Fibroblast of gingiva (primary cell): Measurements from ENCODE around the gene MRPL34.
"Not testable (repeated sequence)": the region's sequence is repeated elsewhere in the genome, so short reads cannot be mapped to it uniquely, and the experiment has no call there.

Source experiments
- DNase-seq: peaks from one replicate; pipeline ENCODE4 v3.0.0-alpha.2; 2011; ENCODE audit warnings: low read depth

Gene MRPL34

GRCh38 chr19:17305517-17306284 lies at the start of gene MRPL34:
Gene MRPL34, plus strand, starts transcription at chr19:17305872. Its CDS starts 21 bp downstream, at chr19:17305893.
- DNase-seq, result peak; percentile 100

GRCh38 chr19:17256130-17256529 lies 49.5 kb upstream of the MRPL34 start:
- no peak for DNase-seq

- DNase-seq, result no peak
Observed at GRCh38 chr19:17259118-17259780, 46.4 kb upstream of the MRPL34 start.

GRCh38 chr19:17259934-17260333 lies 45.7 kb upstream of the MRPL34 start:
- no peak for DNase-seq

GRCh38 chr19:17260842-17261325 lies 44.8 kb upstream of the MRPL34 start:
- DNase-seq, result peak; percentile 46

- DNase-seq, result no peak
Observed at GRCh38 chr19:17262557-17262956, 43.1 kb upstream of the MRPL34 start.

- DNase-seq, result no peak
Observed at GRCh38 chr19:17263712-17264640, 41.7 kb upstream of the MRPL34 start.

- no peak for DNase-seq
Observed at GRCh38 chr19:17264641-17264979, 41.1 kb upstream of the MRPL34 start, which contains the start of gene USHBP1. Gene USHBP1, minus strand, starts transcription at chr19:17264745. Its CDS starts 446 bp downstream, at chr19:17264299.

- no peak for DNase-seq
Observed at GRCh38 chr19:17266026-17266425, 39.6 kb upstream of the MRPL34 start.

GRCh38 chr19:17266589-17266974 lies 39.1 kb upstream of the MRPL34 start:
- DNase-seq, result no peak

GRCh38 chr19:17266975-17267788 lies 38.5 kb upstream of the MRPL34 start, which contains the start of gene BABAM1:
Gene BABAM1, plus strand, starts transcription at chr19:17267443. Its CDS starts 1,364 bp downstream, at chr19:17268807.
- peak; percentile 99 for DNase-seq

- no peak for DNase-seq
Observed at GRCh38 chr19:17268754-17269153, 36.9 kb upstream of the MRPL34 start.

- not testable (repeated sequence) for DNase-seq
Observed at GRCh38 chr19:17274892-17275291, 30.8 kb upstream of the MRPL34 start.

- DNase-seq, result no peak
Observed at GRCh38 chr19:17275441-17276175, 30.1 kb upstream of the MRPL34 start.

GRCh38 chr19:17279436-17279835 lies 26.2 kb upstream of the MRPL34 start:
- no peak for DNase-seq

GRCh38 chr19:17281391-17282304 lies 24.0 kb upstream of the MRPL34 start, which contains the start of gene ANKLE1:
Gene ANKLE1, plus strand, starts transcription at chr19:17281901. Its CDS starts 20 bp downstream, at chr19:17281921.
- no peak for DNase-seq

- peak; percentile 48 for DNase-seq
Observed at GRCh38 chr19:17282488-17283125, 23.1 kb upstream of the MRPL34 start.

- no peak for DNase-seq
Observed at GRCh38 chr19:17283504-17283996, 22.1 kb upstream of the MRPL34 start.
